Stimulated activated CD4-positive, alpha-beta T cell treated with anti-CD3 and anti-CD28 coated beads, Interleukin-2, amount 100 ng/mL, for 24 hours (primary cell): Measurements from ENCODE around the gene PLCH1.

ENCODE experiments used
- DNase-seq, 2 donors: peaks; one replicate each; pipeline ENCODE4 v3.0.0-alpha.2; 2020

Gene PLCH1

GRCh38 chr3:155329513-155330048 is 415.3 kb downstream of the PLCH1 start:
- no peak for DNase-seq

- no peak for DNase-seq
Measured at GRCh38 chr3:155327871-155328270, 417.0 kb downstream of the PLCH1 start.

- no peak for DNase-seq
Measured at GRCh38 chr3:155327430-155327829, 417.4 kb downstream of the PLCH1 start.

- DNase-seq: no peak
Measured at GRCh38 chr3:155326901-155327300, 418.0 kb downstream of the PLCH1 start.

- DNase-seq: no peak
Measured at GRCh38 chr3:155326244-155326643, 418.6 kb downstream of the PLCH1 start.
